Measurements from ENCODE around the gene CAPN11. TPM values are rescaled to one million over a fixed set of nuclear protein-coding genes. Genes with fewer than 3 reads are reported as not detected.
A peak's percentile ranks its signal among the peaks of the same experiment; 100 is the strongest.
"Not testable (repeated sequence)": the region's sequence is repeated elsewhere in the genome, so short reads cannot be mapped to it uniquely, and the experiment has no call there.

The CAPN11 gene
- total RNA-seq, 1 donor from 2014 or later, result not detected

GRCh38 chr6:44224029-44224964 is 65.7 kb downstream of the CAPN11 start:
- FAIRE-seq, result no peak
- DNase-seq (ENCODE audit: low spot score in 2 of 2), result peak in 1 of 2 donors; percentile 28

- FAIRE-seq (no peak), DNase-seq (ENCODE audit: low spot score in 2 of 2) (peak in 1 of 2 donors; percentile 17)
Measured at GRCh38 chr6:44224965-44225305, 66.3 kb downstream of the CAPN11 start.

GRCh38 chr6:44225579-44226325 is 67.1 kb downstream of the CAPN11 start:
- no peak for FAIRE-seq
- peak in 1 of 2 donors; percentile 9 for DNase-seq (ENCODE audit: low spot score in 2 of 2)

- DNase-seq (ENCODE audit: low spot score in 2 of 2) (peak in 1 of 2 donors; percentile 24), FAIRE-seq (no peak)
Measured at GRCh38 chr6:44226368-44227147, 67.9 kb downstream of the CAPN11 start.

- DNase-seq (ENCODE audit: low spot score in 2 of 2), result peak in 1 of 2 donors; percentile 18
- FAIRE-seq, result no peak
Measured at GRCh38 chr6:44227148-44227793, 68.7 kb downstream of the CAPN11 start.

- DNase-seq (ENCODE audit: low spot score in 2 of 2) (peak in 1 of 2 donors; percentile 4), FAIRE-seq (no peak)
Measured at GRCh38 chr6:44228031-44228430, 69.4 kb downstream of the CAPN11 start.

- DNase-seq (ENCODE audit: low spot score in 2 of 2) (peak in 1 of 2 donors; percentile 5), FAIRE-seq (no peak)
Measured at GRCh38 chr6:44228433-44228832, 69.8 kb downstream of the CAPN11 start.

- FAIRE-seq (no peak), DNase-seq (ENCODE audit: low spot score in 2 of 2) (no peak)
Measured at GRCh38 chr6:44228836-44229235, 70.2 kb downstream of the CAPN11 start.

GRCh38 chr6:44229376-44230033 is 70.9 kb downstream of the CAPN11 start:
- DNase-seq (ENCODE audit: low spot score in 2 of 2), result peak in 1 of 2 donors; percentile 14
- no peak for FAIRE-seq

- DNase-seq (ENCODE audit: low spot score in 2 of 2), result peak in 1 of 2 donors; percentile 12
- no peak for FAIRE-seq
Measured at GRCh38 chr6:44230034-44230675, 71.5 kb downstream of the CAPN11 start.

- not testable (repeated sequence) for FAIRE-seq; DNase-seq (ENCODE audit: low spot score in 2 of 2)
Measured at GRCh38 chr6:44231426-44231825, 72.8 kb downstream of the CAPN11 start.

- no peak for FAIRE-seq
Measured at GRCh38 chr6:44232676-44233566, 74.3 kb downstream of the CAPN11 start.

GRCh38 chr6:44233567-44234100 is 75.0 kb downstream of the CAPN11 start:
- DNase-seq (ENCODE audit: low spot score in 2 of 2) (no peak), FAIRE-seq (no peak)

More at GRCh38 chr6:44232676-44233566, 74.3 kb downstream of the CAPN11 start:
- peak in 1 of 2 donors; percentile 23 for DNase-seq (ENCODE audit: low spot score in 2 of 2)

Small RNA genes lying within 50 kb of the gene (small RNA-seq; reads per million reads assigned to genes)
- gene RN7SL811P, result not detected

Other genes with a start within 250 kb of the CAPN11 start
- gene MRPL14, start 31.4 kb upstream of the CAPN11 start, total RNA-seq, result 41.2 TPM
- gene TMEM63B, start 31.3 kb upstream of the CAPN11 start, total RNA-seq, result 35.5 TPM
- not detected for gene MYMX, start 58.1 kb downstream of the CAPN11 start, total RNA-seq
- gene SLC29A1, start 64.8 kb downstream of the CAPN11 start, total RNA-seq, result 3.7 TPM
- 463 TPM for gene HSP90AB1, start 88.3 kb downstream of the CAPN11 start, total RNA-seq
- gene SLC35B2, start 98.7 kb downstream of the CAPN11 start, total RNA-seq, result 32.2 TPM
- gene NFKBIE, start 106.7 kb downstream of the CAPN11 start, total RNA-seq, result 8.2 TPM
- gene TMEM151B, start 111.6 kb downstream of the CAPN11 start, total RNA-seq, result 45.7 TPM
- 12.2 TPM for gene AARS2, start 154.5 kb downstream of the CAPN11 start, total RNA-seq
- 0.41 TPM for gene SPATS1, start 183.8 kb downstream of the CAPN11 start, total RNA-seq
- gene CDC5L, start 228.9 kb downstream of the CAPN11 start, total RNA-seq, result 56.7 TPM

All from frontal cortex (tissue), 4 donors.